Heart left ventricle (tissue), 13 donors: ENCODE results near the gene AMACR.

Experiments
- CTCF ChIP-seq, 12 donors: fragments of 200-600 bp; sonication (generic) in 4 of 12; IDR thresholded peaks; one replicate each; pipeline versions ENCODE4 v1.5.0 to v1.8.0; 2018 to 2022; ENCODE audit warnings: antibody characterized with exemption in 12 of 12, mild to moderate bottlenecking in 5 of 12
- POLR2A ChIP-seq, 2 donors: fragments of 450-650 bp; IDR thresholded peaks; one replicate each; pipeline ENCODE4 v1.6.1; 2017; ENCODE audit warnings: antibody characterized with exemption in 2 of 2, mild to moderate bottlenecking in 2 of 2, moderate library complexity in 2 of 2
- donor health status: ischemic (EF 13 %, LVEDD 7.1; RV severe dilation, severe dysfunction).
- donor health status: DM: no; HTN: yes; CAD: no.
- donor health status: DM: no; HTN: no; CAD: no.
- donor health status: ischemic (EF 25% LVEDD 6.9; RV normal size, moderate dysfunction).
- donor health status: ischemic (EF 25% LVEDD 5.7; RV mildly dilated, moderate dysfunction).
- donor health status: ischemic (EF 35%, LVEDD 5.7; RV mildly dilated, moderate dysfunction).
- donor health status: nonischemic (EF 11% LVEDD 7.7; RV severe dilation, severe dysfunction).
- donor health status: DM: yes; HTN: yes; CAD: no.
- donor health status: PGD.
- donor health status: ischemic (EF 29% LVEDD 5.4; RV normal size, mild dysfunction).
- donor health status: nonischemic (EF 23%, LVEDD 6.1; RV moderate dilation, normal function).

GRCh38 chr5:33937707-33938506 lies 69.9 kb downstream of the AMACR start:
- TF ChIP-seq CTCF (IDR thresholded peaks at IDR 0.05) (no peak), POLR2A (IDR thresholded peaks at IDR 0.05) (no peak)
